Renal cortex interstitium (tissue), 11 donors: ENCODE data around the gene B4GALNT1. TPM values are rescaled to one million over a fixed set of nuclear protein-coding genes. Genes with fewer than 3 reads are reported as not detected.
"Not testable (repeated sequence)": the region's sequence is repeated elsewhere in the genome, so short reads cannot be mapped to it uniquely, and the experiment has no call there.

Experiments
- DNase-seq, 11 donors: peaks; one replicate each; pipeline ENCODE4 v3.0.0-alpha.2; 2013; ENCODE audit warnings: low read depth in 9 of 11, low spot score in 4 of 11; ENCODE audit errors: extremely low read depth in 1 of 11
- polyA plus RNA-seq, 3 donors: library from polyadenylated mRNA; unstranded; fragments of 120-200 nt; gene quantifications; one replicate each; pipeline ENCODE4 v1.2.1, GENCODE V29; 2013; ENCODE audit not compliant: insufficient read length in 3 of 3

Gene B4GALNT1
- polyA plus RNA-seq, 3 donors = 0.84 to 1.3 (median 0.97) TPM

- no peak for DNase-seq
Measured at GRCh38 chr12:57641699-57642442, 8.9 kb upstream of the B4GALNT1 start.

DNA sequence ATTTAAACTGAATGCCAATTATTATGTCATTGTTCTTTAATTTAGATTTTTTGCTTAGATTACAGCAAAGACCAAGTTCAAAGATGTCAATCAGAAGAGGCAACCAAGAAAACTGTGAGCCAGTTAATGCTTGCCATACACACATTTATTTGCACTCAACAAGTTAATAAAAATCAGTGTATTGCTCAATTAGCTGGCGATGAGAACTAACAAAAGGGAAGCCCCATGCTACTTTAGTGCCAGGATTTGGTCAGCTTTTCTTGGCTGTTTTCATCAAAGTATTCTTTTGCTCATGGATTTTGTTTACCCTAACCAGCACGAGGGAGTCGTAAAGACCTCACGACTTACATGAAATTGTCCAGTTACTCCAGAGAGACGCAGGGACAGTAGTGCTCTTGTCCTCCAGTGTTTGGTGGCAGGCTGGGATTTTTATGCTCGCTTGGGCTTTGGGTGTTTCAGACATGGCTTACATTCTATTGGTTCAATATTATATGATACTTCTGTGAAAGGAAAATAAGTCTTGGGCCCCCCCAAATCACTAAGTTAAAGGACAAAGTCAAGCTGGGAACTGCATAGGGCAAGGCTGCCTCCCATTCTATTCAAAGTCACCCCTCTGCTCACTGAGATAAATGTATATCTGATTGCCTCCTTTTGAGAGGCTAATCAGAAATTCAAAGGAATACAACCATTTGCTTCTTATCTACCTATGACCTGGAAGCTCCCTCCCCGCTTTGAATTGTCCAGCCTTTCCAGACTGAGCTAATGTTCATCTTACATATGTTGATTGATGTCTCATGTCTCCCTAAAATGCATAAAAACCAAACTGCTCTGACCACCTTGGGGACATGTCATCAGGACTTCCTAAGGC, 7.4 kb upstream of the B4GALNT1 start:
- DNase-seq = no peak

GRCh38 chr12:57638096-57638495, 5.1 kb upstream of the B4GALNT1 start:
- DNase-seq = no peak

DNA sequence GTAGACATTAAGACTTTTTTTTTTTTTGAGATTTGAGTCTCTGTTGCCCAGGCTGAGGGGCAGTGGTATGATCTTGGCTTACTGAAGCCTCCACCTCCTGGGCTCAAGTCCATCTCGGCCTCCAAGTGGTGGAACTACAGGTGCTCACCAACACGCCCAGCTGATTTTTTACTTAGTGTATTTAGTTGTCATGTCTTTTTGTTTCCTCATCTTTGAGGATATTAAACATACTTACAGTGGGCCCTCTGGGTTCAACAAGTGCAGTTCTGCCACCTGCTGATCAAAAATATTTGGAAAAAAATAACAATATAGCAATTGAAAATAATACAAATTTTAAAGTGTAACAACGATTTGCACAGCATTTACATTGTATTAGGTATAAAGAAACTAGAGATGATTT, 4.4 kb upstream of the B4GALNT1 start:
- no peak for DNase-seq

- DNase-seq = not testable (repeated sequence)
Measured at GRCh38 chr12:57636731-57637130, 3.7 kb upstream of the B4GALNT1 start.

GRCh38 chr12:57632073-57632957, 686 bp downstream of the B4GALNT1 start:
- DNase-seq = no peak

DNA sequence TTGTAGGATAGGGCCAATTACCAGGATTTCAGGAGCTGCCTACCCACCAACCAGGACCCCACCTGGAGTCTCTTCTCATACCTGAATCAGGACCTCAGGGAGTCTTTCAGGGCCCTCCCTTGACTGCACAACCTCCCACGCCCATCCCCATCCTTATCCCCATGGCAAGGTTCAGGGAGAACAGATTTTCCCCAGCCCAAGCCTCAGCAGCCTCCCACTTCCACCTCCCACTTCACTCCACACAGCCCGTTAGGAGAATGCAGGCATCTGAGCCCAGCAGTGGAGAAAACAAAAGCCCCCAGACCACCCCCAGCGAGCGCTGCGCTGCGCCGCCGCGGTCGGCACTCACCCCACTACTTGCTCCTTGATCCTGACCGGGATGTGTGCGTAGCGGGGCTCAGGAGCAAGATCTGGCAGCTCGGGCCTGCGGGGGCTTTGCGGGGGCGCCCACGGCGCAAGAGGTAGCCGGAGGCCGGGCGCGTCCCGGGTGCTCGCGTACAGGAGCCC, 1.4 kb downstream of the B4GALNT1 start:
- DNase-seq = no peak

DNA sequence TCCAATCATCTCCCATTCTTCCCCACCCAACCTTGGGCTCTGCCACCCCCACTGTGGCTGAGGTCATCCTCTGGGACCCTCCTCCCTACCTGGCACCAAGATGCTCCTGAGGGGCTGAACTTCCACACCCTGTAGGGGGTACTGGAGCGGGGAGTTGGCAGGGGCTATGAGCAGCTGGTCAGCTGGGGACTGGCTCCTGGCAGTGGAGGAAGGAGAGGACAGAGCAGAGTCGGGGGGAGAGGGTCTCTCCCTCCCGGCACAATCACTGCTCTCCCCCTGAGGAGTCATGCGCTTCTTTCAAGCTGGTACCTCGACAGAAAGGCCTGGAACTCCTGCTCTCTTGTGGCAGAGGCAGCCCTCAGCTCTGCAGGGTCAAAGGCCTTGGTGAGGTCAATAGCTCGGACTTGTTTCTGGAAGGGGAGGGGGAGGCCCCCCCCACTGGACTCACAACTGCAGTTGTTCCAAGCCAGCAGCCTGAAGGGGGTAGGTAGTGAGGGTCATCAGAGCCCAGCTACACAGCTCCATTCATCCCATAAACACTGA, 2.0 kb downstream of the B4GALNT1 start:
- DNase-seq = no peak

GRCh38 chr12:57629897-57630471, 3.0 kb downstream of the B4GALNT1 start:
- no peak for DNase-seq

- no peak for DNase-seq
Measured at GRCh38 chr12:57628280-57629191, 4.5 kb downstream of the B4GALNT1 start.

GRCh38 chr12:57627501-57628279, 5.3 kb downstream of the B4GALNT1 start:
- no peak for DNase-seq

DNA sequence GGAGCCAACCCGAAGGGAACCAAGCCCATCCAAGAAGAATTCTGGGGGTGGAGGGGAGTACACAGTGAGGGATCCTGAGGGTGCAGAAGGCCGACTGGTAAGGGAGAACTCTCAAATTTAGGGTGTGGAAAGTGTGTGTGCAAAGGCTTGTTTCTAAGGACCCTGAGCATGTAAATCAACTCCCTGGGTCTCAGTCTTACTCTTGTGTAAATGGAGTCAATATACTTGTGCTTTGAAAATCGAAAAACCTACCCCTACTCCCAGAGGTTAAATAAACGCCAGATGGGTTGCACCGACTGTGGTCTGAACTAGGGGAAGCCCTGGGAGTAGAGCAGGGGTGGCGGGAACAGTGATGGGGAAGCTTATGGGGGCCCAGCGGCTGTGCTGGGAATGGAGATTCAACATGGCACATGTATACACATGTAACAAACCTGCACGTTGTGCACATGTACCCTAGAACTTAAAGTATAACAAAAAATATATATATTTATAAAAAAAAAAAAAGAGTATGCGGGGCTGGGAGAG, 6.0 kb downstream of the B4GALNT1 start:
- no peak for DNase-seq

- no peak for DNase-seq
Measured at GRCh38 chr12:57626111-57626920, 6.7 kb downstream of the B4GALNT1 start.

GRCh38 chr12:57625261-57626032, 7.6 kb downstream of the B4GALNT1 start:
- no peak for DNase-seq
